ENCODE data around the gene VCL. TPM values are rescaled to one million over a fixed set of nuclear protein-coding genes. Genes with fewer than 3 reads are reported as not detected.

VCL gene
- total and polyA plus RNA-seq, 2 of the 8 experiments (the other 6 are each of a cell fraction or from before 2014, with no cell fraction given), result 119 to 377 TPM

GRCh38 chr10:73974309-73974946 is 23.5 kb upstream of the VCL start:
- H3K9me3 ChIP-seq (ENCODE audit: insufficient read depth in 2 of 2, low read depth in 1 of 2, low read length in 1 of 2), result 0 out of 4 replicates have a peak, but pooled peaks cover 0 to 2% of the 10 kb centered on the region in 2 experiments
- H3K36me3 ChIP-seq (ENCODE audit: control insufficient read depth in 2 of 4, insufficient read depth in 4 of 4, low read length in 3 of 4), result no peaks in the 10 kb centered on the region
- H3K4ac ChIP-seq (replicated peaks; ENCODE audit: insufficient read length, low read depth, low read length), result no peak overlapping the region
- no peak overlapping the region for H3K56ac ChIP-seq (replicated peaks; ENCODE audit: insufficient read length, low read depth, low read length)
- no peak overlapping the region for H3K27ac ChIP-seq (ENCODE audit: low read depth, low read length)
- no peaks in the 10 kb centered on the region for H3K79me2 ChIP-seq (ENCODE audit: control insufficient read depth in 1 of 2, insufficient read depth in 2 of 2, low read length in 2 of 2)
- no peak overlapping the region for H2AK5ac ChIP-seq (ENCODE audit: low read depth, low read length)
- H3K27me3 ChIP-seq (replicated peaks in 1 of 4; ENCODE audit: control insufficient read depth in 3 of 4, extremely low read depth in 1 of 4, insufficient read depth in 3 of 4, low read length in 3 of 4), result no peaks in the 10 kb centered on the region
- FAIRE-seq, result no peak
- H3K4me3 ChIP-seq (ENCODE audit: extremely low read depth in 1 of 4, insufficient read depth in 2 of 4, low read depth in 3 of 4, low read length in 4 of 4), result no peak overlapping the region
- CTCF ChIA-PET (ENCODE audit: partially characterized antibody), result interaction anchor here (0.7 to 1.7 kb wide), 5 partner anchors 18 to 94 kb away, joined by 3 to 4 read pairs (median 3); no protein-coding TSS in a partner anchor
- H3K79me1 ChIP-seq (ENCODE audit: low read depth, low read length), result no peaks in the 10 kb centered on the region
- H4K91ac ChIP-seq (replicated peaks; ENCODE audit: insufficient read length, low read length), result no peak overlapping the region
- H3K14ac ChIP-seq (ENCODE audit: insufficient read length), result no peak overlapping the region
- WGBS, 2 experiments (ENCODE audit: extremely low coverage in 1 of 2, insufficient coverage in 1 of 2, insufficient read length in 1 of 2, insufficient replicate concordance in 2 of 2, low coverage in 1 of 2, low lambda C conversion rate in 2 of 2, missing lambda C conversion rate in 1 of 2), result 92% methylated on average over 5 of the region's 5 CpGs; no CpG with 5 or more reads in 1 of the 2 experiments
- H3K23ac ChIP-seq (ENCODE audit: insufficient read length), result no peak overlapping the region
- POLR2A ChIA-PET (ENCODE audit: partially characterized antibody), result interaction anchor here (0.8 to 2.0 kb wide), 3 partner anchors 8 to 25 kb away, joined by 3 to 8 read pairs (median 7); partner anchors contain the start of gene VCL
- no peak overlapping the region for H2BK15ac ChIP-seq (ENCODE audit: low read length)
- TF ChIP-seq, protein P1, sequence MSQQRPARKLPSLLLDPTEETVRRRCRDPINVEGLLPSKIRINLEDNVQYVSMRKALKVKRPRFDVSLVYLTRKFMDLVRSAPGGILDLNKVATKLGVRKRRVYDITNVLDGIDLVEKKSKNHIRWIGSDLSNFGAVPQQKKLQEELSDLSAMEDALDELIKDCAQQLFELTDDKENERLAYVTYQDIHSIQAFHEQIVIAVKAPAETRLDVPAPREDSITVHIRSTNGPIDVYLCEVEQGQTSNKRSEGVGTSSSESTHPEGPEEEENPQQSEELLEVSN (IDR thresholded peaks at IDR 0.05), result no peak
- TF ChIP-seq YY1 (IDR thresholded peaks at IDR 0.05; ENCODE audit: low read depth, low read length), result no peak
- no peak for TF ChIP-seq TEAD4 (IDR thresholded peaks at IDR 0.05; ENCODE audit: low read depth, low read length)
- TF ChIP-seq GTF2F1 (IDR thresholded peaks at IDR 0.05; ENCODE audit: borderline replicate concordance, low read depth, low read length), result no peak
- no peak for TF ChIP-seq CEBPB (IDR thresholded peaks at IDR 0.05; ENCODE audit: low read depth, low read length)
- TF ChIP-seq POLR2AphosphoS5 (IDR thresholded peaks at IDR 0.05; ENCODE audit: low read depth, low read length), result no peak
- TF ChIP-seq ATF3 (IDR thresholded peaks at IDR 0.05; ENCODE audit: insufficient read depth, low read depth, low read length), result no peak
- no peak overlapping the region for H3K18ac ChIP-seq (ENCODE audit: extremely low read depth, low read length)
- no peak overlapping the region for H4K8ac ChIP-seq (ENCODE audit: extremely low read depth, insufficient read depth, low read length)
- no peak overlapping the region for H2BK12ac ChIP-seq (ENCODE audit: low read depth, low read length)
- no peak overlapping the region for H2BK20ac ChIP-seq (ENCODE audit: low read length)
- H4K20me1 ChIP-seq (replicated peaks in 1 of 2; ENCODE audit: control insufficient read depth in 1 of 2, insufficient read depth in 2 of 2, low read length in 2 of 2), result no peaks in the 10 kb centered on the region
- no peak overlapping the region for H3K4me2 ChIP-seq (ENCODE audit: insufficient read depth in 1 of 2, low read depth in 2 of 2, low read length in 2 of 2)
- no peak overlapping the region for H4K5ac ChIP-seq (ENCODE audit: insufficient read length, low read depth, low read length)
- no peak overlapping the region for H2BK120ac ChIP-seq (replicated peaks; ENCODE audit: low read depth, low read length)
- no peak overlapping the region for H2BK5ac ChIP-seq (ENCODE audit: low read depth, low read length)
- H3K4me1 ChIP-seq (replicated peaks in 1 of 4; ENCODE audit: control insufficient read depth in 3 of 4, insufficient read depth in 4 of 4, low read length in 3 of 4), result peaks cover 3 to 7% (median 3%) of the 10 kb centered on the region in 4 experiments; a peak in 5 of 7 replicates
- no peaks in the 10 kb centered on the region for H3K23me2 ChIP-seq (ENCODE audit: low read depth, low read length)
- DNase-seq (ENCODE audit: low read depth in 1 of 2, low spot score in 2 of 2), result no peak
- no peak overlapping the region for H3K9ac ChIP-seq (replicated peaks in 1 of 4; ENCODE audit: extremely low read depth in 1 of 4, low read depth in 3 of 4, low read length in 3 of 4)
- H2AFZ ChIP-seq (ENCODE audit: low read length), result no peak overlapping the region

Measured in H1 (cell line).